Tibial nerve (tissue), 4 donors: ENCODE data around the gene KIRREL3.

Experiments
- CTCF ChIP-seq, 5 experiments: fragments of 200-600 bp in 3 of 5; fragments of 450-650 bp in 2 of 5; sonication (generic) in 3 of 5; IDR thresholded peaks; one replicate each; pipeline ENCODE4 v1.5.1; 2016 to 2019; ENCODE audit warnings: antibody characterized with exemption in 5 of 5, mild to moderate bottlenecking in 3 of 5, moderate library complexity in 2 of 5
- EP300 ChIP-seq, 2 donors: sonication (generic); formaldehyde crosslinking; IDR thresholded peaks; one replicate each; pipeline ENCODE4 v1.6.1; 2017; ENCODE audit warnings: antibody characterized with exemption in 2 of 2, mild to moderate bottlenecking in 1 of 2
- POLR2A ChIP-seq, 2 donors: fragments of 450-650 bp; IDR thresholded peaks; one replicate each; pipeline ENCODE4 v1.6.1; 2017; ENCODE audit warnings: antibody characterized with exemption in 2 of 2, mild to moderate bottlenecking in 2 of 2, moderate library complexity in 2 of 2

GRCh38 chr11:126682590-126682989, 318.0 kb downstream of the KIRREL3 start:
- TF ChIP-seq CTCF (IDR thresholded peaks at IDR 0.05) (no peak), POLR2A (IDR thresholded peaks at IDR 0.05) (no peak), EP300 (IDR thresholded peaks at IDR 0.05) (no peak)
